ENCODE data around the gene MMP15.

- TF ChIP-seq RCOR1 (IDR thresholded peaks at IDR 0.05; ENCODE audit: low read length) (no peak), CHD2 (IDR thresholded peaks at IDR 0.05; ENCODE audit: low read length, partially characterized antibody) (no peak), YY1 (IDR thresholded peaks at IDR 0.05; ENCODE audit: low read depth) (no peak), REST (IDR thresholded peaks at IDR 0.05; ENCODE audit: low read depth, low read length) (no peak), CTCF (IDR thresholded peaks at IDR 0.05) (no peak), ZBTB33 (IDR thresholded peaks at IDR 0.05; ENCODE audit: borderline replicate concordance, low read depth) (no peak), USF2 (IDR thresholded peaks at IDR 0.05; ENCODE audit: borderline replicate concordance, low read depth, low read length) (no peak), EZH2phosphoT487 (IDR thresholded peaks at IDR 0.05; ENCODE audit: borderline replicate concordance, low read depth) (no peak), GABPA (IDR thresholded peaks at IDR 0.05; ENCODE audit: low read depth) (no peak), RXRA (IDR thresholded peaks at IDR 0.05; ENCODE audit: borderline replicate concordance, low read depth) (no peak), SIN3A (IDR thresholded peaks at IDR 0.05; ENCODE audit: borderline replicate concordance, low read depth, low read length) (no peak), PBX3 (IDR thresholded peaks at IDR 0.05) (no peak), TEAD4 (IDR thresholded peaks at IDR 0.05; ENCODE audit: borderline replicate concordance, insufficient read depth) (no peak)
These were observed 36.6 kb upstream of the MMP15 start for GRCh38 chr16:57988929-57989328.
